CD8-positive, alpha-beta memory T cell (primary cell): ENCODE measurements around the gene EXOC5. TPM values are rescaled to one million over a fixed set of nuclear protein-coding genes. Genes with fewer than 3 reads are reported as not detected.
"Not testable (repeated sequence)": the region's sequence is repeated elsewhere in the genome, so short reads cannot be mapped to it uniquely, and the experiment has no call there.

Experiments used
- CTCF ChIA-PET: fragments of 350-600 bp; sonication (Branson Sonifier 250); formaldehyde crosslinking; loops from one replicate; lab custom pipeline; 2021; ENCODE audit warnings: antibody characterized with exemption; lab: Charles Lee
- POLR2A ChIA-PET: fragments of 350-600 bp; sonication (Branson Sonifier 250); formaldehyde crosslinking; loops from one replicate; lab custom pipeline; 2021; ENCODE audit warnings: antibody characterized with exemption; lab: Charles Lee
- DNase-seq, 5 donors: peaks; one replicate each; pipeline versions ENCODE4 v3.0.0 to v3.0.0-alpha.2; 2020 to 2022; ENCODE audit warnings: mixed read lengths in 1 of 5
- H3K27ac ChIP-seq: one replicate; pipeline ENCODE4 v1.7.0; 2013; ENCODE audit warnings: low read depth, mild to moderate bottlenecking, low read length, moderate library complexity
- H3K27me3 ChIP-seq: 2 replicates; pipeline ENCODE4 v1.7.0; 2013; ENCODE audit warnings: low read length, mild to moderate bottlenecking; ENCODE audit not compliant: insufficient read depth, poor library complexity, severe bottlenecking
- H3K36me3 ChIP-seq: 2 replicates; pipeline ENCODE4 v1.7.0; 2013; ENCODE audit warnings: mild to moderate bottlenecking, low read length, moderate library complexity; ENCODE audit not compliant: insufficient read depth
- H3K4me1 ChIP-seq: 2 replicates; pipeline ENCODE4 v1.7.0; 2013; ENCODE audit warnings: mild to moderate bottlenecking, low read length, moderate library complexity; ENCODE audit not compliant: insufficient read depth
- H3K4me3 ChIP-seq: 2 replicates; pipeline ENCODE4 v1.7.0; 2013; ENCODE audit warnings: mild to moderate bottlenecking, low read length
- H3K9me3 ChIP-seq: 2 replicates; pipeline ENCODE4 v1.7.0; 2013; ENCODE audit warnings: mild to moderate bottlenecking, low read length
- H3K27ac Mint-ChIP-seq, 8 donors: one replicate each; pipeline ENCODE4 v1.8.0; 2020 to 2021; ENCODE audit warnings: mixed read lengths in 8 of 8, mild to moderate bottlenecking in 6 of 8, inconsistent platforms in 3 of 8, moderate library complexity in 3 of 8
- H3K27me3 Mint-ChIP-seq, 2 donors: one replicate each; pipeline ENCODE4 v1.8.0; 2020 to 2021; ENCODE audit warnings: mixed read lengths in 2 of 2, mild to moderate bottlenecking in 1 of 2, moderate library complexity in 1 of 2
- H3K36me3 Mint-ChIP-seq, 3 donors: one replicate each; pipeline ENCODE4 v1.8.0; 2020 to 2021; ENCODE audit warnings: mixed read lengths in 3 of 3, inconsistent platforms in 1 of 3, mild to moderate bottlenecking in 1 of 3
- H3K4me1 Mint-ChIP-seq, 3 donors: one replicate each; pipeline ENCODE4 v1.8.0; 2020 to 2021; ENCODE audit warnings: mixed read lengths in 3 of 3, inconsistent platforms in 1 of 3, mild to moderate bottlenecking in 1 of 3
- H3K4me3 Mint-ChIP-seq, 7 donors: one replicate each; pipeline ENCODE4 v1.8.0; 2020 to 2021; ENCODE audit warnings: mixed read lengths in 7 of 7, mild to moderate bottlenecking in 6 of 7, moderate library complexity in 4 of 7, inconsistent platforms in 2 of 7
- H3K9me3 Mint-ChIP-seq, 5 donors: one replicate each; pipeline ENCODE4 v1.8.0; 2020 to 2022; ENCODE audit warnings: mixed read lengths in 5 of 5, mild to moderate bottlenecking in 3 of 5, moderate library complexity in 2 of 5, inconsistent platforms in 1 of 5
- polyA plus RNA-seq: library from polyadenylated mRNA; unstranded; fragments of 300-500 nt; fragmentation: Illumina TruSeq; gene quantifications from one replicate; pipeline ENCODE4 v1.2.3, GENCODE V29; 2021
- total RNA-seq, 2 experiments: library from RNA; stranded (reverse); gene quantifications; one replicate each; pipeline ENCODE4 v1.2.3, GENCODE V29; 2021

EXOC5 gene
- total and polyA plus RNA-seq, 3 experiments from 2014 or later = 52.8 to 89.9 (median 84.9) TPM

- peaks cover 9 to 16% (median 14%) of the 10 kb centered on the region in 3 donors for H3K4me1 Mint-ChIP-seq
Observed at GRCh38 chr14:57245941-57246340, 22.8 kb downstream of the EXOC5 start.

GRCh38 chr14:57244106-57244505 lies 24.6 kb downstream of the EXOC5 start:
- H3K27me3 Mint-ChIP-seq = no peaks in the 10 kb centered on the region
- Histone ChIP-seq H3K9me3 (no peaks in the 10 kb centered on the region), H3K27me3 (no peaks in the 10 kb centered on the region), H3K27ac (no peak overlapping the region), H3K4me3 (no peak overlapping the region), H3K4me1 (no peaks in the 10 kb centered on the region), H3K36me3 (peaks cover under 1% of the 10 kb centered on the region)
- H3K9me3 Mint-ChIP-seq = no peaks in the 10 kb centered on the region
- DNase-seq = no peak
- H3K4me3 Mint-ChIP-seq = no peak overlapping the region
- CTCF ChIA-PET = interaction anchor here (0.5 kb wide), 1 partner anchor 14 kb away, joined by 3 read pairs; no protein-coding TSS in a partner anchor
- H3K27ac Mint-ChIP-seq = peak overlapping the region in 1 of 8 donors; percentile 71
- H3K36me3 Mint-ChIP-seq = peaks cover 4 to 56% (median 17%) of the 10 kb centered on the region in 3 donors
- POLR2A ChIA-PET = no interaction called here
- H3K4me1 Mint-ChIP-seq = peaks cover 0 to 3% (median 3%) of the 10 kb centered on the region in 3 donors

More at GRCh38 chr14:57245941-57246340, 22.8 kb downstream of the EXOC5 start:
- no peaks in the 10 kb centered on the region for H3K9me3 Mint-ChIP-seq
- H3K36me3 ChIP-seq = no peaks in the 10 kb centered on the region
- ChIA-PET CTCF (no interaction called here), POLR2A (no interaction called here)
- H3K27me3 ChIP-seq = no peaks in the 10 kb centered on the region
- H3K27me3 Mint-ChIP-seq = no peaks in the 10 kb centered on the region
- no peak for DNase-seq
- no peak overlapping the region for H3K4me3 ChIP-seq
- H3K36me3 Mint-ChIP-seq = peaks cover 4 to 50% (median 13%) of the 10 kb centered on the region in 3 donors
- no peak overlapping the region for H3K27ac ChIP-seq
- H3K27ac Mint-ChIP-seq = peak overlapping the region in 2 of 8 donors; percentile 4 to 35
- no peaks in the 10 kb centered on the region for H3K9me3 ChIP-seq
- H3K4me3 Mint-ChIP-seq = no peak overlapping the region
- H3K4me1 ChIP-seq = no peaks in the 10 kb centered on the region

- H3K9me3 Mint-ChIP-seq = no peaks in the 10 kb centered on the region
- CTCF ChIA-PET = no interaction called here
- Histone ChIP-seq H3K4me1 (no peaks in the 10 kb centered on the region), H3K4me3 (no peak overlapping the region), H3K27me3 (no peaks in the 10 kb centered on the region), H3K36me3 (peaks cover 4% of the 10 kb centered on the region), H3K9me3 (no peaks in the 10 kb centered on the region), H3K27ac (no peak overlapping the region)
- H3K4me3 Mint-ChIP-seq = no peak overlapping the region
- no peak for DNase-seq
- H3K36me3 Mint-ChIP-seq = peaks cover 4 to 62% (median 20%) of the 10 kb centered on the region in 3 donors
- POLR2A ChIA-PET = no interaction called here
- H3K27me3 Mint-ChIP-seq = no peaks in the 10 kb centered on the region
- H3K4me1 Mint-ChIP-seq = peaks cover 0 to 3% (median 0%) of the 10 kb centered on the region in 3 donors
- no peak overlapping the region for H3K27ac Mint-ChIP-seq
Observed at GRCh38 chr14:57243320-57243719, 25.4 kb downstream of the EXOC5 start.

- H3K27ac ChIP-seq, H3K9me3 Mint-ChIP-seq, H3K36me3 ChIP-seq, CTCF ChIA-PET, POLR2A ChIA-PET, H3K27me3 Mint-ChIP-seq, H3K4me1 Mint-ChIP-seq, DNase-seq, H3K27me3 ChIP-seq, H3K4me1 ChIP-seq, H3K9me3 ChIP-seq, H3K4me3 ChIP-seq, H3K4me3 Mint-ChIP-seq: not testable (repeated sequence)
- peak overlapping the region in 1 of 8 donors; percentile 84 for H3K27ac Mint-ChIP-seq
- H3K36me3 Mint-ChIP-seq = peaks cover 4 to 56% (median 15%) of the 10 kb centered on the region in 3 donors
Observed at GRCh38 chr14:57240115-57240514, 28.6 kb downstream of the EXOC5 start.

GRCh38 chr14:57232006-57232405 lies 36.7 kb downstream of the EXOC5 start:
- Histone ChIP-seq H3K27me3 (no peaks in the 10 kb centered on the region), H3K9me3 (no peaks in the 10 kb centered on the region), H3K36me3 (peaks cover 17% of the 10 kb centered on the region), H3K27ac (no peak overlapping the region), H3K4me3 (no peak overlapping the region), H3K4me1 (no peaks in the 10 kb centered on the region)
- POLR2A ChIA-PET = interaction anchor here (0.7 kb wide), 1 partner anchor 1594 kb away, joined by 3 read pairs; no protein-coding TSS in a partner anchor
- H3K27ac Mint-ChIP-seq = no peak overlapping the region
- peaks cover 12 to 63% (median 25%) of the 10 kb centered on the region in 3 donors for H3K36me3 Mint-ChIP-seq
- CTCF ChIA-PET = interaction anchor here (0.8 kb wide), 1 partner anchor 37 kb away, joined by 3 read pairs; the partner anchor contains the start of genes AP5M1 and EXOC5
- peaks cover 0 to 2% (median 0%) of the 10 kb centered on the region in 3 donors for H3K4me1 Mint-ChIP-seq
- H3K4me3 Mint-ChIP-seq = no peak overlapping the region
- DNase-seq = no peak
- peaks cover 0 to 7% (median 0%) of the 10 kb centered on the region in 5 donors for H3K9me3 Mint-ChIP-seq
- no peaks in the 10 kb centered on the region for H3K27me3 Mint-ChIP-seq

GRCh38 chr14:57228320-57228719 lies 40.4 kb downstream of the EXOC5 start:
- H3K4me3 ChIP-seq, H3K4me3 Mint-ChIP-seq, H3K9me3 Mint-ChIP-seq, H3K27ac ChIP-seq, H3K27me3 ChIP-seq, H3K9me3 ChIP-seq, POLR2A ChIA-PET, H3K27ac Mint-ChIP-seq, H3K27me3 Mint-ChIP-seq, DNase-seq, H3K4me1 ChIP-seq, CTCF ChIA-PET: not testable (repeated sequence)
- H3K36me3 ChIP-seq = peaks cover 21% of the 10 kb centered on the region
- peaks cover 0 to 11% (median 4%) of the 10 kb centered on the region in 3 donors for H3K4me1 Mint-ChIP-seq
- H3K36me3 Mint-ChIP-seq = peaks cover 12 to 73% (median 35%) of the 10 kb centered on the region in 3 donors

GRCh38 chr14:57227083-57227482 lies 41.6 kb downstream of the EXOC5 start:
- POLR2A ChIA-PET = no interaction called here
- no peaks in the 10 kb centered on the region for H3K27me3 Mint-ChIP-seq
- no peak for DNase-seq

GRCh38 chr14:57221931-57222330 lies 46.8 kb downstream of the EXOC5 start:
- H3K36me3 Mint-ChIP-seq = peaks cover 5 to 65% (median 38%) of the 10 kb centered on the region in 3 donors
- H3K27ac ChIP-seq = no peak overlapping the region
- peaks cover 8% of the 10 kb centered on the region for H3K36me3 ChIP-seq
- H3K27ac Mint-ChIP-seq = no peak overlapping the region
- no peak for DNase-seq
- ChIA-PET CTCF (no interaction called here), POLR2A (no interaction called here)
- no peaks in the 10 kb centered on the region for H3K9me3 Mint-ChIP-seq
- H3K4me1 Mint-ChIP-seq = peaks cover 0 to 12% (median 2%) of the 10 kb centered on the region in 3 donors
- H3K27me3 ChIP-seq = no peaks in the 10 kb centered on the region
- H3K4me1 ChIP-seq = no peaks in the 10 kb centered on the region
- H3K4me3 Mint-ChIP-seq = no peak overlapping the region
- no peaks in the 10 kb centered on the region for H3K9me3 ChIP-seq
- H3K4me3 ChIP-seq = no peak overlapping the region
- H3K27me3 Mint-ChIP-seq = no peaks in the 10 kb centered on the region

More at GRCh38 chr14:57227083-57227482, 41.6 kb downstream of the EXOC5 start:
- Mint-ChIP-seq H3K4me3 (no peak overlapping the region), H3K9me3 (peaks cover 0 to 7% (median 0%) of the 10 kb centered on the region in 5 donors), H3K4me1 (peaks cover 0 to 12% (median 4%) of the 10 kb centered on the region in 3 donors), H3K36me3 (peaks cover 12 to 67% (median 37%) of the 10 kb centered on the region in 3 donors), H3K27ac (no peak overlapping the region)
- CTCF ChIA-PET = no interaction called here
- Histone ChIP-seq H3K4me1 (no peaks in the 10 kb centered on the region), H3K36me3 (peaks cover 14% of the 10 kb centered on the region), H3K4me3 (no peak overlapping the region), H3K9me3 (no peaks in the 10 kb centered on the region), H3K27me3 (no peaks in the 10 kb centered on the region), H3K27ac (no peak overlapping the region)
